NB4 (cell line): ENCODE measurements around the gene PLCH2.

Experiments used
- MYC ChIP-seq: IDR thresholded peaks from 2 replicates; pipeline ENCODE4 v1.6.1; 2011; ENCODE audit warnings: low read depth, low read length
- POLR2A ChIP-seq: IDR thresholded peaks from 2 replicates; pipeline ENCODE4 v1.6.1; 2011; ENCODE audit warnings: mild to moderate bottlenecking; ENCODE audit not compliant: insufficient read length; ENCODE audit errors: extremely low read depth

DNA sequence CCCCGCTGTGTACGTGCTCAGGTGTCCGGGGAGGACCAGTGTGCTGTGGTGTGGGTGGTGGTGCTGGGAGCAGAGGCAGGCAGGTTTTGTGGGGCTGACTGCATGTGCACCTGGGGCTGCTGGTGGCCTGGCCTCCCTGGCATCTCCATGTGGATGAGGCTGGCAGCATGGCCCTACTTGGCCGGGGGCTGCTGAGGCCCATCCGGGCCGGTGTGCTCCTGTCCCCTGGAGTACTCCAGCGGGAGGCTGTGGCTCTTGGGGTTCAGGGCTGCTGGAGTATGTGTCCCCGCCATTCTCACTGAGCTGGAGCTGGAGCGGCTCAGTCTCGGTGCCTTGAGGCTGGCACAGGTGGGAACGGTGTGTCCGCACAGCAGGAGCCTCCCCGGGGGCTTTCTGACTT lies 42.9 kb upstream of the PLCH2 start:
- TF ChIP-seq MYC (no peak), POLR2A (no peak)
